ENCODE results near the gene SPTBN1. TPM values are rescaled to one million over a fixed set of nuclear protein-coding genes. Genes with fewer than 3 reads are reported as not detected.

The SPTBN1 gene
- total and polyA plus RNA-seq, 2 experiments from 2014 or later = 57.7 to 187 TPM

GRCh38 chr2:54629390-54629789, 173.3 kb downstream of the SPTBN1 start:
- no peak for DNase-seq
- H3K9me3 ChIP-seq (ENCODE audit: low read depth) = no peaks in the 10 kb centered on the region
- H3K36me3 ChIP-seq (ENCODE audit: low read depth) = peaks cover 80% of the 10 kb centered on the region
- in situ Hi-C loops (cut with MboI) = no loop called here
- peaks cover 15% of the 10 kb centered on the region for H3K4me1 ChIP-seq (ENCODE audit: insufficient read depth)
- no peak overlapping the region for H3K27ac ChIP-seq
- H3K4me2 ChIP-seq (ENCODE audit: unreplicated experiment) = no peak overlapping the region
- no peaks in the 10 kb centered on the region for H3K27me3 ChIP-seq (replicated peaks; ENCODE audit: insufficient read depth)
- peaks cover 12% of the 10 kb centered on the region; the same call in 1 of the 2 replicates for H3F3A ChIP-seq (ENCODE audit: insufficient read depth)
- no peaks in the 10 kb centered on the region for H3K9me2 ChIP-seq (ENCODE audit: insufficient read depth)
- H3K4me3 ChIP-seq = no peak overlapping the region
- TF ChIP-seq EZH2 (IDR thresholded peaks at IDR 0.05; ENCODE audit: insufficient read depth, poor library complexity, severe bottlenecking) = no peak
- no peak for TF ChIP-seq EZH2phosphoT487 (IDR thresholded peaks at IDR 0.05; ENCODE audit: insufficient read depth, low read depth)
- no peaks in the 10 kb centered on the region for H4K20me1 ChIP-seq (ENCODE audit: insufficient read depth)
- no peak overlapping the region for H2AFZ ChIP-seq
- H3K79me2 ChIP-seq (ENCODE audit: insufficient read depth) = peaks cover 16% of the 10 kb centered on the region; the same call in 1 of the 2 replicates
- WGBS, 2 experiments (ENCODE audit: low coverage in 1 of 2, low lambda C conversion rate in 2 of 2, missing lambda C conversion rate in 2 of 2) = 94 to 96% methylated on average over 20 of the region's 20 CpGs
- no peak overlapping the region for H3K9ac ChIP-seq

- peaks cover 73% of the 10 kb centered on the region for H3K36me3 ChIP-seq (ENCODE audit: low read depth)
- peaks cover 20% of the 10 kb centered on the region; the same call in 1 of the 2 replicates for H3F3A ChIP-seq (ENCODE audit: insufficient read depth)
- H3K27me3 ChIP-seq (replicated peaks; ENCODE audit: insufficient read depth) = no peaks in the 10 kb centered on the region
- H3K27ac ChIP-seq = 0 out of 2 replicates have a peak overlapping the region, but pooled peaks have one; percentile 15
- 67 to 69% methylated on average over 11 of the region's 11 CpGs for WGBS, 2 experiments (ENCODE audit: low coverage in 1 of 2, low lambda C conversion rate in 2 of 2, missing lambda C conversion rate in 2 of 2)
- H3K9me2 ChIP-seq (ENCODE audit: insufficient read depth) = no peaks in the 10 kb centered on the region
- H4K20me1 ChIP-seq (ENCODE audit: insufficient read depth) = no peaks in the 10 kb centered on the region
- peak; percentile 79 for DNase-seq
- peaks cover 16% of the 10 kb centered on the region; the same call in 1 of the 2 replicates for H3K79me2 ChIP-seq (ENCODE audit: insufficient read depth)
- H2AFZ ChIP-seq = no peak overlapping the region
- no peak overlapping the region for H3K9ac ChIP-seq
- no peak for TF ChIP-seq EZH2phosphoT487 (IDR thresholded peaks at IDR 0.05; ENCODE audit: insufficient read depth, low read depth)
- TF ChIP-seq EZH2 (IDR thresholded peaks at IDR 0.05; ENCODE audit: insufficient read depth, poor library complexity, severe bottlenecking) = no peak
- no peak overlapping the region for H3K4me2 ChIP-seq (ENCODE audit: unreplicated experiment)
- no peaks in the 10 kb centered on the region for H3K9me3 ChIP-seq (ENCODE audit: low read depth)
- H3K4me1 ChIP-seq (ENCODE audit: insufficient read depth) = peaks cover 23% of the 10 kb centered on the region
- in situ Hi-C loops (cut with MboI) = no loop called here
- no peak overlapping the region for H3K4me3 ChIP-seq
These were observed 174.1 kb downstream of the SPTBN1 start for GRCh38 chr2:54629914-54630857.

GRCh38 chr2:54630858-54631497, 174.9 kb downstream of the SPTBN1 start:
- Histone ChIP-seq H3K36me3 (ENCODE audit: low read depth) (peaks cover 65% of the 10 kb centered on the region), H3K4me1 (ENCODE audit: insufficient read depth) (peaks cover 31% of the 10 kb centered on the region), H2AFZ (no peak overlapping the region), H4K20me1 (ENCODE audit: insufficient read depth) (no peaks in the 10 kb centered on the region), H3K79me2 (ENCODE audit: insufficient read depth) (peaks cover 16% of the 10 kb centered on the region; the same call in 1 of the 2 replicates), H3K4me2 (ENCODE audit: unreplicated experiment) (no peak overlapping the region), H3F3A (ENCODE audit: insufficient read depth) (peaks cover 24% of the 10 kb centered on the region), H3K27me3 (replicated peaks; ENCODE audit: insufficient read depth) (no peaks in the 10 kb centered on the region), H3K9ac (no peak overlapping the region), H3K9me2 (ENCODE audit: insufficient read depth) (no peaks in the 10 kb centered on the region), H3K4me3 (no peak overlapping the region), H3K27ac (no peak overlapping the region), H3K9me3 (ENCODE audit: low read depth) (no peaks in the 10 kb centered on the region)
- DNase-seq = no peak
- in situ Hi-C loops (cut with MboI) = no loop called here
- no peak for TF ChIP-seq EZH2 (IDR thresholded peaks at IDR 0.05; ENCODE audit: insufficient read depth, poor library complexity, severe bottlenecking)
- no peak for TF ChIP-seq EZH2phosphoT487 (IDR thresholded peaks at IDR 0.05; ENCODE audit: insufficient read depth, low read depth)
- 90 to 93% methylated on average over 25 to 30 of the region's 30 CpGs for WGBS, 2 experiments (ENCODE audit: low coverage in 1 of 2, low lambda C conversion rate in 2 of 2, missing lambda C conversion rate in 2 of 2)

GRCh38 chr2:54631755-54632154, 175.6 kb downstream of the SPTBN1 start:
- H2AFZ ChIP-seq = no peak overlapping the region
- no peak for TF ChIP-seq EZH2 (IDR thresholded peaks at IDR 0.05; ENCODE audit: insufficient read depth, poor library complexity, severe bottlenecking)
- TF ChIP-seq EZH2phosphoT487 (IDR thresholded peaks at IDR 0.05; ENCODE audit: insufficient read depth, low read depth) = no peak
- no peak overlapping the region for H3K9ac ChIP-seq
- no peak for DNase-seq
- H3K9me3 ChIP-seq (ENCODE audit: low read depth) = no peaks in the 10 kb centered on the region
- WGBS, 2 experiments (ENCODE audit: low coverage in 1 of 2, low lambda C conversion rate in 2 of 2, missing lambda C conversion rate in 2 of 2) = 80 to 82% methylated on average over 4 of the region's 4 CpGs
- peaks cover 24% of the 10 kb centered on the region for H3F3A ChIP-seq (ENCODE audit: insufficient read depth)
- H3K36me3 ChIP-seq (ENCODE audit: low read depth) = peaks cover 57% of the 10 kb centered on the region
- no peaks in the 10 kb centered on the region for H4K20me1 ChIP-seq (ENCODE audit: insufficient read depth)
- in situ Hi-C loops (cut with MboI) = no loop called here
- no peak overlapping the region for H3K4me2 ChIP-seq (ENCODE audit: unreplicated experiment)
- H3K27ac ChIP-seq = no peak overlapping the region
- peaks cover 16% of the 10 kb centered on the region; the same call in 1 of the 2 replicates for H3K79me2 ChIP-seq (ENCODE audit: insufficient read depth)
- no peaks in the 10 kb centered on the region for H3K27me3 ChIP-seq (replicated peaks; ENCODE audit: insufficient read depth)
- no peaks in the 10 kb centered on the region for H3K9me2 ChIP-seq (ENCODE audit: insufficient read depth)
- peaks cover 32% of the 10 kb centered on the region for H3K4me1 ChIP-seq (ENCODE audit: insufficient read depth)
- H3K4me3 ChIP-seq = no peak overlapping the region

All from GM23248 (cell line).